Astrocyte (in vitro differentiated cells and primary cell): ENCODE measurements around the gene NELFA.

ENCODE experiments used
- CTCF ChIP-seq: IDR thresholded peaks from 2 replicates; pipeline ENCODE4 v1.5.1; 2011; ENCODE audit warnings: low read depth, mild to moderate bottlenecking, inconsistent platforms, low read length, moderate library complexity; ENCODE audit not compliant: insufficient read depth
- EZH2 ChIP-seq: IDR thresholded peaks from 2 replicates; pipeline ENCODE4 v1.6.1; 2012; ENCODE audit warnings: mild to moderate bottlenecking, low read length, inconsistent platforms; ENCODE audit not compliant: insufficient read depth

DNA sequence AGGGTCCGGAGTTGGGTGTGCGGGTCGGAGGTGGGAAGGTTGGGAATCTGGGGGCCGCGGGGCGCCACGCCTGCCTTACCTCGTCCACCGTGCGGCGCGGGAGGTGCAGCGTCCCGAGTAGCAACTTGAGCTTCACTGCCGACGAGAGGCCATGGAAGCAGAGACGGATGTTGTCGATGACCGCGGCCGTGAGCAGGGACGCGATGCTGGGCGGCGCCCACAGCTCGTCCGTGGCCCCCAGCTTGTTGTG is 178 bp downstream of the NELFA start:
- TF ChIP-seq CTCF (no peak), EZH2 (no peak)
